Stimulated activated CD4-positive, alpha-beta T cell treated with anti-CD3 and anti-CD28 coated beads, Interleukin-2, amount 100 ng/mL, for 4 hours (primary cell): ENCODE measurements around the gene DNTT.
"Not testable (repeated sequence)": the region's sequence is repeated elsewhere in the genome, so short reads cannot be mapped to it uniquely, and the experiment has no call there.

Source experiments
- DNase-seq: peaks from one replicate; pipeline ENCODE4 v3.0.0-alpha.2; 2020; ENCODE audit warnings: low read depth

DNTT gene

GRCh38 chr10:96276831-96277230, 27.4 kb upstream of the DNTT start:
- DNase-seq, result no peak

- DNase-seq, result no peak
These were observed 25.0 kb upstream of the DNTT start for GRCh38 chr10:96279191-96279641.

- DNase-seq, result no peak
These were observed 23.4 kb upstream of the DNTT start for GRCh38 chr10:96280859-96281258.

- DNase-seq, result no peak
These were observed 22.7 kb upstream of the DNTT start for GRCh38 chr10:96281444-96282029.

GRCh38 chr10:96283351-96283750, 20.9 kb upstream of the DNTT start:
- no peak for DNase-seq

GRCh38 chr10:96283756-96284155, 20.5 kb upstream of the DNTT start:
- DNase-seq, result no peak

- DNase-seq, result no peak
These were observed 18.9 kb upstream of the DNTT start for GRCh38 chr10:96285331-96285752.

GRCh38 chr10:96287392-96288105, 16.7 kb upstream of the DNTT start:
- DNase-seq, result no peak

- no peak for DNase-seq
These were observed 16.0 kb upstream of the DNTT start for GRCh38 chr10:96288151-96288621.

GRCh38 chr10:96289218-96289910, 14.9 kb upstream of the DNTT start:
- DNase-seq, result no peak

GRCh38 chr10:96290368-96291133, 13.7 kb upstream of the DNTT start:
- no peak for DNase-seq

GRCh38 chr10:96292971-96293920, 11.0 kb upstream of the DNTT start:
- DNase-seq, result no peak

GRCh38 chr10:96295475-96295874, 8.8 kb upstream of the DNTT start:
- no peak for DNase-seq

- DNase-seq, result no peak
These were observed 6.7 kb upstream of the DNTT start for GRCh38 chr10:96297486-96297885.

- no peak for DNase-seq
These were observed 5.9 kb upstream of the DNTT start for GRCh38 chr10:96298362-96298761.

GRCh38 chr10:96299383-96299782, 4.9 kb upstream of the DNTT start:
- DNase-seq, result no peak

GRCh38 chr10:96301616-96302015, 2.6 kb upstream of the DNTT start:
- DNase-seq, result no peak

- no peak for DNase-seq
These were observed 785 bp downstream of the DNTT start for GRCh38 chr10:96305019-96305418.

- DNase-seq, result no peak
These were observed 2.3 kb downstream of the DNTT start for GRCh38 chr10:96306516-96306915.

- DNase-seq, result not testable (repeated sequence)
These were observed 4.6 kb downstream of the DNTT start for GRCh38 chr10:96308854-96309253.

- no peak for DNase-seq
These were observed 5.5 kb downstream of the DNTT start for GRCh38 chr10:96309628-96310320.
